SK-MEL-5 (cell line): ENCODE data around the gene SP5. TPM values are rescaled to one million over a fixed set of nuclear protein-coding genes. Genes with fewer than 3 reads are reported as not detected.

Source experiments
- DNase-seq: peaks from one replicate; pipeline ENCODE4 v3.0.0-alpha.2; 2016; ENCODE audit warnings: low read depth, low spot score
- in situ Hi-C: cut with HindIII; loops from 2 replicates; pipeline ENCODE4 v1.10.0; 2016; ENCODE audit warnings: low sequenced_read_pairs, high pct_unique_total_duplicates, low pct_unique_long_range_greater_than_20kb
- small RNA-seq, 2 experiments: library from RNA; depleted of rRNA; stranded (forward); fragments of <200 nt; gene quantifications; one replicate each; pipeline ENCODE3, GENCODE V24; 2014
- total RNA-seq: library from RNA; depleted of rRNA; stranded (reverse); fragments of >200 nt; shearing (Covaris generic); gene quantifications from 2 replicates; pipeline ENCODE4 v1.2.3, GENCODE V29; 2014; rRNA removed

SP5 gene
- total RNA-seq, 1 experiment from 2014 or later, result 0.48 TPM

GRCh38 chr2:170761572-170761971 is 46.4 kb downstream of the SP5 start:
- in situ Hi-C loops, result no loop called here
- DNase-seq, result no peak

- DNase-seq, result no peak
- in situ Hi-C loops, result no loop called here
Observed at GRCh38 chr2:170762760-170763159, 47.6 kb downstream of the SP5 start.

GRCh38 chr2:170763232-170763631 is 48.1 kb downstream of the SP5 start:
- DNase-seq, result no peak
- in situ Hi-C loops, result no loop called here

GRCh38 chr2:170764880-170765261 is 49.7 kb downstream of the SP5 start:
- in situ Hi-C loops, result no loop called here

GRCh38 chr2:170766693-170767092 is 51.6 kb downstream of the SP5 start:
- DNase-seq, result no peak
- in situ Hi-C loops, result no loop called here

More at GRCh38 chr2:170764880-170765261, 49.7 kb downstream of the SP5 start:
- DNase-seq, result no peak

Small RNAs within 50 kb of the gene (small RNA-seq; reads per million reads assigned to genes)
- gene RF02271, result 0 reads per million in 2 experiments

Other genes with a start within 250 kb of the SP5 start
- gene ERICH2, start 55.0 kb downstream of the SP5 start, total RNA-seq, result 0.45 and 1.4 TPM in 2 replicates
- gene GAD1, start 101.5 kb downstream of the SP5 start, total RNA-seq, result 18.1 and 23.5 TPM in 2 replicates
- gene GORASP2, start 213.9 kb downstream of the SP5 start, total RNA-seq, result 27.0 and 36.6 TPM in 2 replicates